HG03175 (cell line): ENCODE results near the gene TNFSF15.

Source experiments
- ATAC-seq: cut with Tn5 transposase; IDR thresholded peaks from one replicate; pipeline ENCODE4 v1.9.1; 2021; ENCODE audit warnings: mild to moderate bottlenecking, moderate library complexity; ENCODE audit not compliant: unreplicated experiment

TNFSF15 gene

GRCh38 chr9:114805670-114806525, at the start of gene TNFSF15:
Gene TNFSF15 (minus strand): TSS chr9:114806039. CDS start chr9:114806012, 27 bp downstream.
- ATAC-seq: peak; percentile 92

- no peak for ATAC-seq
Observed at GRCh38 chr9:114855488-114855887, 49.6 kb upstream of the TNFSF15 start.

- ATAC-seq: no peak
Observed at GRCh38 chr9:114854736-114855355, 49.0 kb upstream of the TNFSF15 start.

GRCh38 chr9:114853071-114853855, 47.4 kb upstream of the TNFSF15 start:
- ATAC-seq: no peak

GRCh38 chr9:114852050-114852594, 46.3 kb upstream of the TNFSF15 start:
- no peak for ATAC-seq

- ATAC-seq: no peak
Observed at GRCh38 chr9:114851306-114851705, 45.5 kb upstream of the TNFSF15 start.

GRCh38 chr9:114850871-114851270, 45.0 kb upstream of the TNFSF15 start:
- no peak for ATAC-seq

- ATAC-seq: no peak
Observed at GRCh38 chr9:114849450-114849849, 43.6 kb upstream of the TNFSF15 start.

GRCh38 chr9:114847492-114848417, 41.9 kb upstream of the TNFSF15 start:
- no peak for ATAC-seq

- ATAC-seq: no peak
Observed at GRCh38 chr9:114845373-114845772, 39.5 kb upstream of the TNFSF15 start.

GRCh38 chr9:114844766-114845165, 38.9 kb upstream of the TNFSF15 start:
- no peak for ATAC-seq

GRCh38 chr9:114837923-114838322, 32.1 kb upstream of the TNFSF15 start:
- ATAC-seq: no peak

GRCh38 chr9:114836769-114837168, 30.9 kb upstream of the TNFSF15 start:
- no peak for ATAC-seq

GRCh38 chr9:114834386-114834785, 28.5 kb upstream of the TNFSF15 start:
- ATAC-seq: no peak

GRCh38 chr9:114830546-114830945, 24.7 kb upstream of the TNFSF15 start:
- ATAC-seq: no peak

- ATAC-seq: no peak
Observed at GRCh38 chr9:114829574-114830440, 24.0 kb upstream of the TNFSF15 start.

GRCh38 chr9:114828303-114828650, 22.4 kb upstream of the TNFSF15 start:
- no peak for ATAC-seq

- no peak for ATAC-seq
Observed at GRCh38 chr9:114827641-114828302, 21.9 kb upstream of the TNFSF15 start.

- no peak for ATAC-seq
Observed at GRCh38 chr9:114826431-114826830, 20.6 kb upstream of the TNFSF15 start.
